GM12874 (cell line): Measurements from ENCODE around the gene ARSB.

Source experiments
- CTCF ChIP-seq: IDR thresholded peaks from 2 replicates; pipeline ENCODE4 v1.5.1; 2011; ENCODE audit warnings: low read depth, mild to moderate bottlenecking, control low read depth, low read length, moderate library complexity; ENCODE audit not compliant: insufficient read depth

ARSB gene

GRCh38 chr5:79023348-79023747 lies 38.2 kb upstream of the ARSB start:
- no peak for TF ChIP-seq CTCF

GRCh38 chr5:79022771-79023170 lies 37.7 kb upstream of the ARSB start:
- TF ChIP-seq CTCF = no peak

GRCh38 chr5:79021753-79022152 lies 36.6 kb upstream of the ARSB start:
- no peak for TF ChIP-seq CTCF

- TF ChIP-seq CTCF = peak; percentile 71
These were observed 35.9 kb upstream of the ARSB start for GRCh38 chr5:79020861-79021561.

GRCh38 chr5:79014631-79015030 lies 29.5 kb upstream of the ARSB start:
- no peak for TF ChIP-seq CTCF

GRCh38 chr5:79011869-79012268 lies 26.8 kb upstream of the ARSB start:
- TF ChIP-seq CTCF = no peak

- TF ChIP-seq CTCF = no peak
These were observed 26.2 kb upstream of the ARSB start for GRCh38 chr5:79011219-79011836.
